GM18498 (cell line): ENCODE results near the gene CFAP97D1.

Experiments used
- ATAC-seq: cut with Tn5 transposase; IDR thresholded peaks from one replicate; pipeline ENCODE4 v1.9.1; 2021; ENCODE audit warnings: mild to moderate bottlenecking, moderate library complexity; ENCODE audit not compliant: unreplicated experiment

The CFAP97D1 gene

GRCh38 chr17:43823350-43824084, 43.3 kb downstream of the CFAP97D1 start:
- ATAC-seq = no peak

DNA sequence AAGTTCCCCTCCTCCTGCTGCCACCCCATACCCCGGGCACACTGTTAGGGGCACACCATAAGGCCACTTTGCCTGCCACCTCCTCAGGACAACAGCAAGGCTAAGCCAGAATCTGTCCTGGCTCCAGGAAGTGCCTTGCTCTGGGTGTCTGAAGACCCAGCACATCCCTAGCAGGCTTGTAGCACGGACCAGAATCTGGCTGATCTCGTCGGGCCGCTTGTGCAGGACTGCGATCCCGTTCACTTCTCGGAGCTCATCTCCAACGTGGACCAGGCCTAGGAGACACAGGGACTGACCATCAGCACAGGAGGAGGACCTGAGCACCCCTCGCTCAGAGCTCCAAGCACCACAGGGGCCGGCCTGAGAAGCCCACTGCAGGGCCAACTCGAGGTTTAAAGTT, 45.3 kb downstream of the CFAP97D1 start:
- ATAC-seq = no peak

GRCh38 chr17:43826206-43826605, 46.0 kb downstream of the CFAP97D1 start:
- ATAC-seq = no peak

- no peak for ATAC-seq
Measured at GRCh38 chr17:43827596-43827995, 47.4 kb downstream of the CFAP97D1 start.

DNA sequence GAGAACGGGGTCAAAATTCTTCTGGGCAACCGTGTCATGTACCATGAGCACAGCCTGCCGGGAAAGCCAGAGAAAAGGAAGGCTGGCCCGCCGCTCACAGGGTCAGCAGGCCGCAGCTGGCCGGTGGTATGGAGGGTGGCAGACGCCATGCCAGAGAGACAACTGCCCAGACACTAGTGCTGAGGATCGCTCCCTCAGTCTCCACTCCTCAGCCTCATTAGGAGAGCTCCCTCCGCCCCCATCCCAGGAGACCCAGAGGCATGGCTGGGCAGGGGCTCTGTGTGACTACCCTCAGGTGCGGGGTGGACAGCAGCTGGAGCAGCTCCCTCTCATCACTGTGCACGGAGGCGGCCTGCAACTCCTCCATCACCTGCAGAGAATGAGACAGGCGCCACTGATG, 49.5 kb downstream of the CFAP97D1 start:
- ATAC-seq = no peak

DNA sequence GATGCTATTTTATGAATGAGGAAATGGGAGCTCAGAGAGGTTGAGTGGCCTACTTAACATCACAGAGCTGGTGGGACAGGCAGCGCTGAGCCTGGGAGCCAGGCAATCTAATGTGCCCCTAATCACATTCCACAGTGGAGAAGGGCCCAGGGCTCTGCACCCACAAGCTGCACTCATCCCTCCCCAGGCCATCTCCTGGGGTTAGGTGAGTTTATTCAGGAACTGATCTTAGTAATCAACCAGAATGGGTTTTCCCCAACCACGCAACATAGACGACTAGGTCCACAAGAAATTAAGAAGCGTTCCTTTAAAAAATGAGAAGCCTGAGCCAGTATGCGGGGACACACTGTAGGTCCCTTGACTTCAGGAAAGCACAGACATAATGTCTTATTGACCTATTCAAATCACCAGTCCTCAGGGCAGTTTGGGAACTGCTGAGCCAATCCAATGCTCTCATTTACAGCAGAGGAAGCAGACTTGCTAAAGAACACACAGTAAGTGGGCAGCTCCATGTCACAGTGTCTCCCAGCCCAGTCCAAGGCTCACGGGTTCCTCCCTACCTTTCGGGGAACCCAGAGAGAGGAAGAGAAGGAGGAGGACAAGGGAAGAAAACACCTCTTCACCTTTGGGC, 50.4 kb downstream of the CFAP97D1 start:
- ATAC-seq = no peak

- ATAC-seq = no peak
Measured at GRCh38 chr17:43831633-43832032, 51.4 kb downstream of the CFAP97D1 start.

- no peak for ATAC-seq
Measured at GRCh38 chr17:43832168-43832975, 52.1 kb downstream of the CFAP97D1 start.

- no peak for ATAC-seq
Measured at GRCh38 chr17:43832976-43833829, 53.0 kb downstream of the CFAP97D1 start, which contains the start of gene MPP3. MPP3 (minus strand) TSS chr17:43833146; CDS start chr17:43831906, 1,240 bp downstream.

- ATAC-seq = no peak
Measured at GRCh38 chr17:43834106-43834505, 53.9 kb downstream of the CFAP97D1 start.
